Activated naive CD4-positive, alpha-beta T cell (primary cell): ENCODE results near the gene METTL16.
A peak's percentile ranks its signal among the peaks of the same experiment; 100 is the strongest.

Experiments
- DNase-seq, 4 experiments: peaks; one replicate each; lab custom pipeline; 2025; lab: John Stamatoyannopoulos, UW

The METTL16 gene

DNA sequence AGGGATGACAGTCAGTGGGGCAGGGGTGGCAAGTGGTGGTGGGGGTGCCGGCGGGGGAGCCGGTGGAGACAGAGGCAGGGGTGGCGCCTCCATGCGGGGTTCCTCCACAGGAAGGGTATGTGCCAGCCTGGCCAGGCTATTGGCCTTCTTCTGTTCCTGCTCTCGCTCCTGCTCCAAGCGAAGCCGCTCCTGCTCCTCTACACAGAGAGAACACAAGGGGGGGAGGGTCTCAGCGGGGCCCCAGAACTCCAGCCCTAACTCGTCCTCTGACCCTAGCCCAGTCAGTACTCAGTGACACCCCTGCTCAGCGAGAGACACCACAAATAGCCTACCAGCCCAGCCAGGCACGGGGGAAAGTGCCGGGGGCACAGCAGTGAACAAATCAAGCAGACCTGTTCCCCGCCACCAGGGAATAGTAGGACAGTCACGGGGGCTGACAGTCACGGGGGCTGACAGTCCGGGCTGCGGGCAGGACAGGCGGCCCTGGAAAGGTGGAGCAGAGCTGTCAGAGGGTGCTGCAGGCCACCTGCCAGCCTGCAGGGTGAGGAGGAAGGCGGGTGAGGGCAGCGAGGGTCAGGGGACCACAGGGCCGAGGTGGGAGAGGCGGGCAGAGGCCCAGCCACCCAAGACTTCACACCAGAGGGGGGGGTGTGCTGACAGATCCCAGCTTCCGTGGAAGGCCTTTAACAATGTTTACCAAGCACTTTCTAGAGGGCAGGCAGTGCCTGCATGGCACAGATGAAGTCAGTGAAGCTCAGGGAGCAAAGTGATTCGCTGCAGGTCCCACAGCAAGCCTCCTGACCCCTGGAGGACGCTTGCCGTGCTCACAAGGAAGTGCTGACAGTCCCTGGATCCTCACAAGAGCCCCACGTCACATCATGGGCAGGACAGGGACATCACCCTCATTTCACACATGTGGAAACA lies 116.2 kb downstream of the METTL16 start:
- no peak for DNase-seq

DNA sequence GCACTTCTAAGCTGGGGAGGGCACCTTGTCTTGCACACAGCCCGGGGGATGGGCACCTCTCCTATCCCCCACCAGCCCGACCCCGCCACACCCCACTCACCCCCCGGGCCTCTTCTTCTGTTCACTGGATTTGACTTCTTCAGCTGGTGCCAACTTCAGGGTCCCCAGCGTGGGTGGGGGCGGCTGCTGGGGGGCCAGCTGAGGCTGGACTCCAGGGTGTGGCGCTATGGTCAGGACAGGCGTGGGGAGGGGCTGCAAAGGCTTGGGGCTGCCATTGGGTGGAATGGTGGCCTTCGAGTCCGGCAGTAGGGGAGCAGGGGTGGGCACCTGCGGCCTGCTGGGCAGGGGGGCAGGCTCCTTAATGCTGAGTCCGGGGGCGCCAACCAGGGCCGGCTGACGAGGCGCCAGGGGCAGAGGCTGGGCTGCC lies 116.9 kb downstream of the METTL16 start:
- DNase-seq: no peak

DNA sequence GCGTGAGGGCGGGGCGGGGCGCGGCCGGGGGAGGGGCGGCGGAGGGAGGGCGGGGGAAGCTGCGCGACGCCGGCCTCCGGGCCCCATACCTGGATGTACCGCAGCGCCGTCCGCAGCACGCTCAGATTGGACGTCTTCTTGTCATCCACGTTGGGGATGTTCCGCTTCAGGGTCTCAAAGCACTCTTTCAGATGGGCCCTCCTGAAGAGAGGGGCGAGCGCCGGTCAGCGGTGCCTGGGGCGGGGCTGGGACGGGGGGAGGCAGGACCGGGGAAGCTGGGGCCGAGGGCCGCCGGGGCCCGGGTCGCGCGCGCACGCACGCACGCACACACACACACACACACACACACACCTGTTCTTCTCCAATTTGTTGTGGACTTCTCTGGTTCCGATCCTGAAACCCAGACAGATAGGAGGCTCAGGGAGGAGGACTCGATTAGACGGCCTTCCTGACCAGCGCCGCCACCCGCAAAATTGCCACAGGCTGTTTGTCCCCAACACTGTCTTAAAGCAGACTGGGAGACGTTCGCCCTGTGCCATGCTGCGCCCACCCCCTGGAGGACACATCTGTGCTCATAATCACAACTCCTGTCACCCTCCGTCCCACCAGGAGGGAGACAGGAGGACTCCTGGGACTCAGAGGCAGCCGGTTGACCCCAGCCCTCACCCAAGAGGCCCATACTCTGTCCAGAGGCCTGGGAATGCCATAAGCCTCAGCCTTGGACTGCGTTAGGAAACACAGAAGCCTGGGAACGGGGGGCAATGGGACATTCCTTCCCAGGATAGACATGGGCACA lies 117.5 kb downstream of the METTL16 start:
- peak in 1 of 4 experiments; percentile 10 for DNase-seq

DNA sequence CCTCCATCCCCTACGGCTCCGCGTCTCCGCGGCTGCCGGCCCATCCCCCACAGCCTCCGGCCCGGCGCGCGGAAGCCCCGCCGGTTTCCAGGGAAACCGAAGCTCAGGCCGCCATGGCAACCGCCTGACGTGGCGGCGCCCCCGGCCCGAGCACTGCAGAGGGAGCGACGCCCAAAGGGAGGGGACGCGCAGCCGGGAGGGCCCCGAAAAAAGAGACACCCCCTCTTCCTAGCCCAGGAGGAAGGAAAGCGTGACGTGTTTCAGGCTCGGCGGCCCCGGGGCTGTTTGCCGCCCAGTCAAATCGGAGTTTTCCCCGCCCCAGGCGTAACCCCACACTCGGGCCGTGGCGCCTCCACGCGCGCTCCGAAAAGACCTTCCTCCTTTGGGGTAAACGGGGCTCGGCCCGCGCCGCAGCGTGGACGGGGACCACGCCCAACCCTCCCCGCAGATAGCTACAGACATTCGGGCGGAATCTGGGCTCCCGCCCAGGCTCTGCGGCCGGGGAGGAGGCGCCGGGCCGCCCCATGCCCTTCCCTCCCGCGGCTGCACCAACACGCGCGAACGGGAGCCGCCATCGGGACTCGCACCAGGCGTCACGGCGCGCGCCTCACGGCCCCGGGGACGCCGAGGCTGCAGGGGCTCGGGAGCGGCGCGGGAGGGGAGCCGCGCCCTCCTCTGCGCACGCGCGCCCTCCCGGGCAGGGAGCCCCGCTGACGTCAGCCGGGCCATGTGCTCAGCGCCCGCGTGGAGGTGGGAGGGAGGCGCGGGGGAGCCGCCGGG lies 118.3 kb downstream of the METTL16 start:
- peak; percentile 74 to 91 (median 78) for DNase-seq

DNA sequence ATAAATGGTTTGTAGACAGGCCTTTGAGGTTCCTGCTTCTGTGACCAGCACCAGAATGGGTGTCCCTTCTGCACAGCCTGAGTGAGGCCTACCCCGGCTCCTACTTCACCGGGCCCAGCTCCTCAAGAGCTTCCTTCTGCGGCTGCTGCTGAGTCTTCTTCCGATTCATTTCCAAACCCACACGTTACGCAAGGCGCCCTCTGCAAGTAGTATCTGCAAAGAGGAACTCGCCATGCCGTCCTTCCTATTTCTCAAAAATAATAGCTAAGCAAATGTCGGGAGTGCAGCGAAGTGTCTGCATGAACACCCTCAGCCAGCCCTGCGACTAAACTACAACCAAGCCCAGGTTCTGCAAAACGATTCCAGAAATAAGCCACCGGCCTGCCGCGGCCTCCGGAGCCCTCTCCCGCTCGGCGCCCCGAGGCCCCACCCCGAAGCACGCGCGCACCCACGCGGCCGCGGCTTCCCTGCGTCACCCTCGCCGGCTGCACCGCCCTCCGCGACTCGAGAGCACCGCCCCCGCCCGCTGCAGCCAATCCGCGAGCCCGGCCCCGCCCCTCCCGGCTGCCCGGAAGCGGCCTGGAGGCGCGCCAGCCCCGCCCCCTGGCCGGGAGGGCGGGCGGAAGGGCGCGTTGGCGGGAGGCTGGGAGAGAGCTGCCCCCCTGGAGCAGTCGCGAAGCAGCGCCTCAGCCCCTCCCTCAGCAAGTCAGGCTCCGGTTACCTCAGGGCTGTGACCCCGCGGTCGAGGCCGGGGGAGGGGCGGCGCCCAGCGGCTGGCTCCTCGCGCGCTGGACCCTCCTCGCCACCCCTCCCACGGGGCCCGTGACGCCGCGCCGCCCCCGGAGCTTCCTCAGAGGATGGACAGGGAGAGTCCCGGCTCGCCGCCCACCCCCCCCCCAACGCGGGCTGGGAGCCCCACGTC lies 119.2 kb downstream of the METTL16 start:
- DNase-seq: peak; percentile 90 to 98 (median 96)

DNA sequence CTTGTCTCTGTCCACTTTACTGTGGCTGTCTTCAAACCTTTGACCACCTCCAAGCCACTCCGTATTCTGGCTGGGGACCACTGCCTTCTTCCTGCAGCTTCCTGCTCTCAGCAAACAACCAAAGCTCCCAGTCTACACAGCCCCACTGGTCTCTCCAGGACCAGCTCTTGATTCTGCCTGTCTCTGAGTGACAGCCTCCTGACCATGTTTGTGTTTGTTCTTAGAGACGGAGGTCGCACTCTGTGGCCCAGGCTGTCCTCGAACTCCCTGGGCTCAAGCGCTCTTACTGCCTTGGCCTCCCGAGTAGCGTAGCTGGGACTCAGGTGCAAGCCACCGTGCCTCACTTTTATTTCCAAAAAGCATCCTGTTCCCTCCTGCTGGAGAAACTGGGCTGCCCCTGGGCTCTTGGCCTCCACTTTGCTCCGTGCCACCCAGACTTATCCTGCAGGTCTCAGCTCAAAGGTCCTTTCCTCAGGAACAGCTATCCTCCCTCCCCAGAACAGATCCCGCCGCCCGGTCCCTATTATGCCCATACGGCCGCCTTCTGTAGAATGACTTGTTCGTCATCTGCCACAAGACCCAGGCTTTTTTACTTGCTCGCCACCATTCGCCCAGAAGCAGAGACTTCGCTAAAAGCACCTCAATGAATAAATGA lies 120.0 kb downstream of the METTL16 start:
- DNase-seq: no peak

DNA sequence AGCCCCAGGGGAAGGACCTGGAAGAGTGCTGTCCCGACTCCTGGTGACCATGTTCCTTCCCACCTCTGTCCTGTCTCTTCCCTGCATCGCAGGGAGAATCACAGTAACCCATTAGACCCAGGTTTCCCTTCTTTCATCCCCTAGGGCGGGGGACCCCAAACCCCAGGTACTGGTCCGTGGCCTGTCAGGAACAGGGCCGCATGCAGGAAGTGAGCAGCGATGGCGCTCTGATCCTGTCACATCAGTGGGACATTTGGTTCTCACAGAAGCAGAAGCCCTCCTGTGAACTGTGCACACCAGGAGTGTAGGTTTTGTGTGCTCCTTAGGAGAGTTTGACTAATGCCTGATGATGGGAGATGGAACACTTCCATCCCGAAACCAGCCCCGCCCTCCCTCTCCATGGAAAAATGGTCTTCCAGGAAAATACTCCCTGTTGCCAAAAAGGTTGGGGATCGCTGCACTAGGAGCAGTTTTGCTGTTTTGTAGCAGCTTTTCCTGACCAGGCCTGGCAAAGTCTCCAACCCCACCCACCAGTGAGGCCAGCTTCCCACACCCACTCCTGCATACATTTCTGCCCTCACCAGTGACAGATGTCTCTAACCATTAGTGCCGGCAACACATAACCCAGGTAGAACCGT lies 121.4 kb downstream of the METTL16 start:
- no peak for DNase-seq

DNA sequence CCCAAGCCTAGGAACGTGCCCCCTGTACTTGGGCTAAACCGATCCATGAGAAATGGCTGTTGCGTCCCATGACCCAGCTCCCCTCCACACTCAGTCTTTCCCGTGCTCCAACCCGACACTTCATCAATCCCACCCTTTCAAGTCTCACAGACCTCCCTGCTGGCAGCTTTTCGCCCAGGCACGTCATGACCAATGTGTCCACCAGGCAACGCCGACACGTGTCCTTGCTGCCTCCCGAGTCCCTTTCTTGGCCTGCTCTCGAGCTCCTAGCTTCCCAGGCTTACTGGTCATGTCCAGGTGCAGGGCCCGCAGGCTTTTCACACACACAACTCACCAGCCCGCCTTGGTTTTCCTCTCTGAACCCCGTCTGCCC lies 123.0 kb downstream of the METTL16 start:
- no peak for DNase-seq

DNA sequence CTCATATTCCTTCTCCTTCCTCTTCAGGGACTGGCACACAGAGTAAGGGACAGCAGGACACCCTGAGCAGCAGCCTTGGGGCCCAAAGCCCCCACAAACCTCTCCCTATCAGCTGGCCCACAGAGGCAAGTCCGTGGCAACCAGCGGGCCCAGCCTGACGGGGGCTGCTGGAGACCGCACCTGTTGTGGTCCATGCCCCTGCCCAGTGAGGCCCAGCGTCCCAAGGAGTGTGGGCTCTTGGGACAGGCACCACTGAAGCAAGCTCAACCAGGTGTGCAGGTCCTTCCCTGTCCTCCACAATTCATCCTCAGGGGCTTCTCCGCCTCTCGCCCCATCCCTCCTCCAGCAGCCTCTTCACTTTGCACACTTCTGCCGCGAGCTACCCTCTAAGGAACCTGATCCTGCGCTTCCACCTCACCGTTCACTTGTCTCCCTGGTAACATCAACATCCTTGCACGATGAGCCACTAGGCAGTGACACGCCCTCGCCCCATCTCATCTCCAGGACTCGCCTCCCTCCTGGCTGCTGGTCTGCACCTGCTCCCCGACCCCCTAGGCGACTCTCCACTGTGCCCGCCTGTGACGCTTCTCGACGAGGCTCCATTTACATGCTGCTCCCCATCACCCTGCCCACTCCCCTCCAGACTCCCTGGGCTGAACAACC lies 123.5 kb downstream of the METTL16 start:
- DNase-seq: no peak

DNA sequence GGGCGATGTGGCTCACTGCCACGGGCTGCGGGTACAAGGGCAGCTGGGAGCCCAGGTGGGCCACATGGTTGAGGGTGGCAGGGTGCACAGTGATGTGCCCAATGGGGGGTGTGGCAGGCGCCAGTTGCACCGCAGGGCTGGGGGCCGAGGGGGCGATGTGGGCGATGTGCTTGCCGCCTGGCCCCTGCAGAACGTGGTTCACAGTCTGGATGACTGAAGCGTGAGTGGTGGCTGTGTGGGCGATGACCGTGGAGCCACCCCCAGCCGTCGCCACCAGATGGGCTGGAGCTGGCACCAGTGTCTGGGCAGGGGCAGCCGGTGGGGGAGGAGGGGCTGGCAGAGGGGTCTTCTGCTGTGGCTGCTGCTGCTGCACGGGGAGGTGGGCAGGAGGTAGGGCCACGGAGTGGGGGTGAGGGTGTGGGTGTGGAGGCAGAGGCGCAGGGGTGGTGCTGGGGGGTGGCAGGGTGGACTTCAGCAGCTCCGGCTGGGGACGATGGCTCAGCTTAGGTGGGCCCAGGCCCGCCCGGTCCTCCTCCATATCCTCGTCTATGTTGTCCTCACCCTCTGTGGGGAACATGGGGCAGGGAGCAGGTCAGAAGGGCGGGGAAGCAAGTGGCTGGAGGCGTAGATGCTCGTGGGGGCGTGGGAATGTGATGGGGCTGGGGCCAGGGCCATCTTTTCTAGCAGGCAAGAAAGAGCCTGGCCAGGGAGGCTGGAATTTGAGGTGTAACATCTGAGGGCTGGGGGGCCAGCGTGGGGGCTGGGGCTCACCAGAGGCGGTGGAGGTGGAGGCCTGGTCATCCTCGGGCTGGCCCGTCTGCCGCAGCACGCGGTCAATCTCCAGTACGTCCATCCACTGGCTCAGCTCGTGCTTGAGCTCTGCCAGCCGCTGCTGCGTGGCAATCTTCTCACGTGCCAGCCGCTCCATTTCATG lies 124.3 kb downstream of the METTL16 start:
- no peak for DNase-seq

DNA sequence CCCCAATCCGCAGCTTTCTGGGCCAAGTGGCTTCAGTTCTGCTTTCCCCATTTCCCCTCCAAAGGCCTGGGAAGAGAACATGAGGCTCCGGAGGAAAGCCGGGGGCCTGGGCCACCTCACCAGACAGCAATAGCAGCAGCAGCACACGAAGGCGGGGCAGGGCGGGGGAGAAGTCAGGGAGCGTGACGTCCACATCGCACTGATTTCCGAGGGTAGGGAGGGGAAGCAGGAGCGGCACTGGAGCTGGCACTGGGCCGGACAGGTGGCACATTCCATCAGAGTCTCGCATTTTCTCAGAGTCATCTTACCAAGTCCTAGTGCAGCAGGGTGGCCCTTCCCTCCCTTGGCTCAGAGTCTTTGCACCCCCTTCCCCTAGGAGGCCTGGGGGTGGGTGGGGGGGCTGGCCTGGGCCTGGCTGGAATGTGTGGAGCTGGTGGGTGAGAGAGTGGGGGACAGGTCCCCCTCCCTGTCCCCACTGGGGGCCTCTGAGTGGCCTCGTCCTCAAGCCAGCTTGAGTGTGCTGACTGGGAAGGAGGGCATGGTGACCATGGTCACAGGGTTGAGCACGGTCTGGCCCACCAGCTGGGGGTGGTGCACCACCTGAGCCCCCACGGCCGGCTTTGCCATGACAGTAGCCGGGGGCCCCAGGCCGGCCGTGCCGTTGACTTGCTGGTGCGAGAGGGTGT lies 125.1 kb downstream of the METTL16 start:
- DNase-seq: no peak

DNA sequence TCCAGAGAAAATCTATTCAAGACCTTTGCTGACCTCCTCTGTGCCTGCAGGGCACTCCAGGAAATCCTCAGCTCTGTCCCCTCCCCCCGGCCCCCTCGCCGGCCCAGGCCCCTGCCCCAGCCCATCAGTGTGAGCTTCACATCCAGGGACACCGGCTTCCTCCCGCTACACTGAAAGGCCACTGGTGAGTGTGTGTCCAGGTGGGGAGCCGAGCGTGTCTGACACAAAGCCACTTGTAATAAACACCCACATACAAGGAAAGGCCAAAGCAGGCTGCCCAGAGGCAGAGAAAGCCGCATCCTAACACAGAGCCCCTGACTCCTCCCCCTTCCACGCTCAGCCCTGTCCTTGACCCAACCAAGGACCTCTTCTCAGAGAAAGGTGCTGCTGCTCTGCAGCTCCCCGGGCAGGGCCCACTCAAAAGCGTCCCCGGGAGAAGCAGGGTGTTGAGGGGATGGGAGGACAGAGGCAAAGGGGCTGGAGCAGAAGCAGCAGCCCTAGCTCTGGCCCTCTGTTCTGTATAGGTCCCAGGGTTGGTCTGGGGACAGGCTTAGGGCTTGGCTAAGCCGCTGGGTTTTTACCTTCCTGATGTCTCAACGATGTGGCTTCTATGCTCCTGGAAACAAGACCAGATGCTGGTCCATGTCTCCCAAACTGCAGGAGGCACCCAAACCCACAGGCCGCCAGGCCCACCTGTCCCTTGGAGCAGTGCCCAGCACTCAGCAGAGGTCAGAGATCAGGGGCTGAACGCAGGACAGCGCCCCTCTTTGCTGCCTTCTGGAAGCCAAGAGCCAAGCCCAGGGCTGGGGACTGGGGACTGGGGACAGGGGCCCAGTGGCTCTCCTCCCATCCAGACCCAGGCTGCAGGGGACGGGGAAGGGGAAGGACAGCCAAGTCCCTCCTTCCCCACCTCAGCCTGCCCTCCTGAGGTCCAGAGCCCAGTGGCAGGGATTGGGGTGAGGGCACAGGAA lies 126.2 kb downstream of the METTL16 start:
- DNase-seq: no peak

DNA sequence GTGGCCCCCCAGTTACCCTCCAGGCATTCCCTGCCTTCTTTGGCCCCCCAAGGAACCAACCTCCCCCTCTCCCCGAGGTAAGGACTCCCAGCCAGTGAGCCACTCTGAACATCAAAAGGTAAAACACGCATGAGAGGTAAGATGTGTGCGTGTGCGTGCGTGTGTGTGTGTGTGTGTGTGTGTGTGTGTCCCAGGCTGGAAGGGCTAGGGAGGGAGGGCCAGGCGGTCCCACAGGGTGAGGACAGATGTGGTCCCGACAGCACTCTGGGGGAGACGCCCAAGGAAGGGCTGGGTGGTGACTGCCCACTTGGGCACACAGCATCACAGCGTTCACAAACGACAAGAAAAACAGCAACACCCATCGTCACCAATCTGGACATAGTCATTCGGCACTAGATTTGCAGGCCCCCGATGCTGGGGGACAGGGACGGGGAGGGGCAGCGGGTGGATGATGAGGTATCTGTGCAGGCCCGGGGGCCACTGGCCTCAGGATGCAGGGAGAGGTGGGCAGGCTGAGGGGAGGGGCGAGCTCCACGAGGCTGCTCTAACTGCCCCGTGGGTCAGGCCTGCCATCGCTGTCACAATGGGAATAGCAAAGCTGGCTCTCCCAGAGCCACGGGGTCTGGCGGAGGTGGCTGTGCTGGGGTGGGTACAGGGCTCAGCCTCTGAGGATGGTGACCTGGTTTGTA lies 127.1 kb downstream of the METTL16 start:
- DNase-seq: no peak

DNA sequence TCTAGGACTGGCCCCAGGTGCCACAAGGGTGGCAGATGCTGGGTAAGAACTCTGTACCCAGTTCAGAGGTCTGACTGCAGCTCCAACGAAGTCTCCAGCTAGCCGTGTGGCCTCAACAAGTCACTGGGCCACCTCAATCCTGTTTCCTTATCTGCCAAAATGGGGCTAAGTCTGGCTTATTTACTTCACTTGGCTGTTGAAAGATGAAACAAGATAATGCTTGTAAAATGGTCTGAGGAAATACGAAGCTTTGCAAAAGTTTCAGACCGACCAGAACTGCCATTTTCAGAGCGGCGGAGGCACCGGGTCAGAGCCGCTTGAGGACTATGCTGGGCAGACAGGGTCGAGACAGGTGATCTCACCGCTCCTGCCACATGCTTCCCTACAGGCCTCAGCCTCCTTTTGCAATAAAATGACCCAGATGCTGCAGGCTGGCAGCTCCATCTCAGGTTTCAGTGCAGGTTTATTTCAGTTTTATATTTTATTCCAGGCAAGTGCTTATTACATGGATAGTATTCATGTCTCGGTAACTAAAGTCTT lies 128.0 kb downstream of the METTL16 start:
- DNase-seq: no peak

DNA sequence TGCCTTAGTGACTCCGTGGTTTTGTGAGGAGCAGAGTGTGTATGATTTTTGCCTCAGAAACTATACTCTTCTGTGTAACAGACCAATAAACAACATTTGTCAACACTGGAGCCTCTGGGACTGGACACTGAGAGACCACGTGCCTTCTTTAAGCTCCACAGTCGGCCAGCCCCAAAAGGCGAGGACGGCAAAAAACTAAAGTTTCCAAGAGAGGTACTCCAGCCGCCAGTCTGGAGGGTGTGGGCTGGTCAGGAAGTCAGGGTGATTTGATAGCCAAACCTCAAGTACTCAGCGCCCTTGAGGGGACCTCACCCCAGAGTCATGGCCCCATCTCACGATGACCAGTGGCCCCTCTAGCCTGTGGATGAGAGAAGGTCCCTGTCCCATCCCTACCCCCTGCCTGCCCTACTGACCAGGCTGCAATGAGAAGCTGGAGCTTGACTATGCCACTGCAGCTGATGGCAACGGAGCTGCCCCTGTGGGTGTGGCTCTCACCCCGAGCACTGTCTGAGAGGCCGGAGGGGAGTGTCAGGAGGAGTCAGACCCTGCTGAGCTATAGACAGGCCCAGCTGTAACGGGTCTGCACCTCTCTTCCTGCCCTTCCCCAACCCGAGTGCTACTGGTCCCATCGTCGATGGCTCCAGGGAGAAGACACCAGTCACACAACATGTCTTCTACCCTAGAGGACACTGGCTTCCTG lies 130.6 kb downstream of the METTL16 start:
- DNase-seq: no peak
